Hematopoietic multipotent progenitor cell (in vitro differentiated cells): ENCODE data around the gene AGK. TPM values are rescaled to one million over a fixed set of nuclear protein-coding genes. Genes with fewer than 3 reads are reported as not detected.
"Not testable (repeated sequence)": the region's sequence is repeated elsewhere in the genome, so short reads cannot be mapped to it uniquely, and the experiment has no call there.

Experiments
- DNase-seq, 3 donors: peaks; one replicate each; pipeline ENCODE4 v3.0.0-alpha.2; 2011 to 2015; ENCODE audit warnings: low read depth in 2 of 3, low spot score in 2 of 3
- total RNA-seq: library from RNA; depleted of rRNA; stranded (reverse); fragments of >200 nt; gene quantifications from one replicate; pipeline ENCODE4 v1.2.3, GENCODE V29; 2012

The AGK gene
- total RNA-seq, 1 donor = 19.7 TPM

- peak in 1 of 3 donors; percentile 3 for DNase-seq
Observed at GRCh38 chr7:141550386-141551093, 670 bp upstream of the AGK start.

GRCh38 chr7:141551782-141552181 is 572 bp downstream of the AGK start:
- DNase-seq = no peak

GRCh38 chr7:141557360-141557759 is 6.2 kb downstream of the AGK start:
- DNase-seq = no peak

GRCh38 chr7:141557831-141558531 is 6.8 kb downstream of the AGK start:
- DNase-seq = not testable (repeated sequence)

- DNase-seq = peak in 1 of 3 donors; percentile 6
Observed at GRCh38 chr7:141558544-141559183, 7.5 kb downstream of the AGK start.

GRCh38 chr7:141559961-141560360 is 8.8 kb downstream of the AGK start:
- DNase-seq = no peak

GRCh38 chr7:141562036-141562435 is 10.8 kb downstream of the AGK start:
- no peak for DNase-seq

- DNase-seq = no peak
Observed at GRCh38 chr7:141562543-141562942, 11.3 kb downstream of the AGK start.

GRCh38 chr7:141562972-141563371 is 11.8 kb downstream of the AGK start:
- DNase-seq = no peak

- DNase-seq = peak in 2 of 3 donors; percentile 39 to 56
Observed at GRCh38 chr7:141563956-141564623, 12.9 kb downstream of the AGK start.

- no peak for DNase-seq
Observed at GRCh38 chr7:141567432-141567831, 16.2 kb downstream of the AGK start.

GRCh38 chr7:141568227-141568626 is 17.0 kb downstream of the AGK start:
- no peak for DNase-seq

- no peak for DNase-seq
Observed at GRCh38 chr7:141571059-141571458, 19.8 kb downstream of the AGK start.

- DNase-seq = no peak
Observed at GRCh38 chr7:141572175-141572574, 21.0 kb downstream of the AGK start.

- no peak for DNase-seq
Observed at GRCh38 chr7:141573511-141573910, 22.3 kb downstream of the AGK start.

GRCh38 chr7:141575164-141575563 is 24.0 kb downstream of the AGK start:
- DNase-seq = no peak

- DNase-seq = no peak
Observed at GRCh38 chr7:141575654-141576448, 24.6 kb downstream of the AGK start.

- DNase-seq = no peak
Observed at GRCh38 chr7:141577043-141577839, 26.0 kb downstream of the AGK start.

- not testable (repeated sequence) for DNase-seq
Observed at GRCh38 chr7:141579953-141580352, 28.7 kb downstream of the AGK start.

- not testable (repeated sequence) for DNase-seq
Observed at GRCh38 chr7:141582063-141582462, 30.9 kb downstream of the AGK start.
